Stomach (tissue), 9 donors: ENCODE measurements around the gene LRIT3. TPM values are rescaled to one million over a fixed set of nuclear protein-coding genes. Genes with fewer than 3 reads are reported as not detected.

Source experiments
- DNase-seq, 2 donors: peaks; one replicate each; pipeline versions ENCODE4 v3.0.0 to v3.0.0-alpha.2; 2013 to 2019
- H3K27ac ChIP-seq, 5 donors: fragments of 200-600 bp in 4 of 5; sonication (generic) in 4 of 5; one replicate each; pipeline ENCODE4 v1.5.1; 2013 to 2019; ENCODE audit warnings: mild to moderate bottlenecking in 1 of 5, moderate library complexity in 1 of 5
- H3K27me3 ChIP-seq, 3 donors: fragments of 200-600 bp; sonication (generic); one replicate each; pipeline ENCODE4 v1.5.1; 2017 to 2019; ENCODE audit warnings: mixed run types in 1 of 3
- H3K36me3 ChIP-seq, 4 donors: fragments of 200-600 bp; sonication (generic); 1 replicate in 3 of 4; 2 replicates in 1 of 4; pipeline ENCODE4 v1.5.1; 2016 to 2019
- H3K4me1 ChIP-seq, 4 donors: fragments of 200-600 bp; sonication (generic); one replicate each; pipeline ENCODE4 v1.5.1; 2016 to 2019
- H3K4me3 ChIP-seq, 4 donors: fragments of 200-600 bp; sonication (generic) in 3 of 4; one replicate each; pipeline ENCODE4 v1.5.1; 2016 to 2019; ENCODE audit warnings: mild to moderate bottlenecking in 1 of 4
- H3K9me3 ChIP-seq, 4 donors: fragments of 200-600 bp; sonication (generic); one replicate each; pipeline ENCODE4 v1.5.1; 2016 to 2019
- CTCF ChIP-seq, 7 experiments: fragments of 450-650 bp in 4 of 7; fragments of 200-600 bp in 3 of 7; sonication (generic) in 3 of 7; IDR thresholded peaks; one replicate each; pipeline ENCODE4 v1.5.1; 2016 to 2019; ENCODE audit warnings: antibody characterized with exemption in 7 of 7, control low read depth in 2 of 7, mild to moderate bottlenecking in 1 of 7
- EP300 ChIP-seq: sonication (generic); formaldehyde crosslinking; IDR thresholded peaks from one replicate; pipeline ENCODE4 v1.6.1; 2017; ENCODE audit warnings: antibody characterized with exemption
- POLR2A ChIP-seq, 4 donors: fragments of 450-650 bp; IDR thresholded peaks; one replicate each; pipeline ENCODE4 v1.6.1; 2016; ENCODE audit warnings: antibody characterized with exemption in 4 of 4, control low read depth in 2 of 4, mild to moderate bottlenecking in 1 of 4, moderate library complexity in 1 of 4
- POLR2AphosphoS5 ChIP-seq, 3 donors: sonication (generic); formaldehyde crosslinking; IDR thresholded peaks; one replicate each; pipeline ENCODE4 v1.6.1; 2016; ENCODE audit warnings: antibody characterized with exemption in 3 of 3
- WGBS, 5 donors: extraction: QIAGEN DNeasy Blood & Tissue Kit in 3 of 5; methylation state at CpG; one replicate each; pipeline versions ENCODE4 v1.1.5 to v1.1.7; 2013 to 2018; 5-methylcytosine and 5-hydroxymethylcytosine counted together
- intact Hi-C: fragments of 100-400 bp; cut with DNase I; formaldehyde crosslinking; loops from one replicate; pipeline ENCODE4 v1.15.1; 2023; ENCODE audit warnings: low total_unique reads
- polyA plus RNA-seq, 3 donors: library from polyadenylated mRNA; stranded (reverse); fragments of 200-250 nt; gene quantifications; one replicate each; pipeline ENCODE4 v1.2.3, GENCODE V29; 2013
- total RNA-seq, 5 donors: library from RNA; depleted of rRNA; stranded (reverse); fragments of >200 nt; gene quantifications; one replicate each; pipeline versions ENCODE4 v1.1.0 to v1.2.3, GENCODE V29; 2014 to 2016
- donor health status: healthy with polysubstance abuse.
- donor health status: Bipolar disorder and iron deficiency.
- donor health status: healthy.

Gene LRIT3
- total and polyA plus RNA-seq, 8 donors = 0.06 to 1.0 (median 0.15) TPM; not detected in 4

GRCh38 chr4:109870061-109870460 lies 22.2 kb downstream of the LRIT3 start:
- Histone ChIP-seq H3K36me3 (peaks cover 0 to 14% (median 10%) of the 10 kb centered on the region in 4 donors), H3K9me3 (no peaks in the 10 kb centered on the region), H3K27ac (no peak overlapping the region), H3K4me1 (no peaks in the 10 kb centered on the region), H3K27me3 (no peaks in the 10 kb centered on the region), H3K4me3 (no peak overlapping the region)
- intact Hi-C loops = no loop called here
- no peak for TF ChIP-seq EP300
- no peak for TF ChIP-seq POLR2AphosphoS5 (IDR thresholded peaks at IDR 0.05)
- no peak for TF ChIP-seq CTCF (IDR thresholded peaks at IDR 0.05)
- TF ChIP-seq POLR2A (IDR thresholded peaks at IDR 0.05) = no peak
- no peak for DNase-seq
- 90 to 97% (median 96%) methylated on average over 5 of the region's 5 CpGs for WGBS, 5 donors

- 92 to 97% (median 93%) methylated on average over 2 of the region's 2 CpGs for WGBS, 5 donors
- intact Hi-C loops = no loop called here
- Histone ChIP-seq H3K4me1 (no peaks in the 10 kb centered on the region), H3K36me3 (peaks cover 0 to 14% (median 10%) of the 10 kb centered on the region in 4 donors), H3K27me3 (no peaks in the 10 kb centered on the region), H3K4me3 (no peak overlapping the region), H3K27ac (no peak overlapping the region), H3K9me3 (no peaks in the 10 kb centered on the region)
- no peak for DNase-seq
- TF ChIP-seq POLR2A (IDR thresholded peaks at IDR 0.05) = no peak
- no peak for TF ChIP-seq POLR2AphosphoS5 (IDR thresholded peaks at IDR 0.05)
- TF ChIP-seq EP300 = no peak
- TF ChIP-seq CTCF (IDR thresholded peaks at IDR 0.05) = no peak
Measured at GRCh38 chr4:109872065-109872464, 24.2 kb downstream of the LRIT3 start.

DNA sequence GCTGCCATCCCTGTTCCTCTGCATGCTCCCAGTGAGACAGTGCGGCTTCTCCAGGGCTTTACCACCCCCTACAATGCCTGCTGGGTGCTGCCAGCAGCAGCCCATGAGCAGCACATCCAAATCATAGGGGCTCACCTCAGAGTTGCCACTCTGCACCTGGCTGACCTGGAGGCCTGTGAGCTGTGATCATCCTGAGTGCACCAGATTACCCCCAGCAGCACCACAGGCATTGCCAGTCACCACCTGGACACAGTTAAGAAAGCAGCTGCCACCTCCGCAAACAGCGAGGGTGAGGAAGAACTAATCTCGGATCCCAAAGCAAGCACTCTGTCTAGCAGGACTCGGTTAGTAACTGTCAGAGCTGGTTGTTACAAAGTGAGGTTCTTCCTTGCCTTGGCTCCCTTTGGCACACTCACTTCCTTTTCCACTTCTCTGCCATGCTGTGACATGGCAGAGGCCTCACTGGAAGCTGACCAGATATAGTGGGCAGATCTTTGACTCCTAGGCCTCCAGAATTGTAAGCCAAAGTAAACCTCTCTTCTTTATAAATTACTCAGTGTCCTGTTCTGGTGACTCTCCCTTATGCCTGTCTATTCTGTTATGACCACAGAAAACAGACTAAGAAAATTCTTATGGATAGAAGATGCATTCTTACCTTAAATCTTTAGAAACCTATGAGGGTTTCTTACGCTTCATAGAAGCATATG lies 25.2 kb downstream of the LRIT3 start:
- peaks cover 0 to 14% (median 10%) of the 10 kb centered on the region in 4 donors for H3K36me3 ChIP-seq
- H3K4me3 ChIP-seq = no peak overlapping the region
- H3K27me3 ChIP-seq = no peaks in the 10 kb centered on the region
- intact Hi-C loops = no loop called here
- TF ChIP-seq CTCF (IDR thresholded peaks at IDR 0.05) (no peak), POLR2A (IDR thresholded peaks at IDR 0.05) (no peak), POLR2AphosphoS5 (IDR thresholded peaks at IDR 0.05) (no peak), EP300 (no peak)
- DNase-seq = no peak
- no peaks in the 10 kb centered on the region for H3K9me3 ChIP-seq
- H3K27ac ChIP-seq = no peak overlapping the region
- 88 to 97% (median 94%) methylated on average over 6 of the region's 6 CpGs for WGBS, 5 donors
- H3K4me1 ChIP-seq = no peaks in the 10 kb centered on the region

GRCh38 chr4:109873791-109874514 lies 26.0 kb downstream of the LRIT3 start:
- 62 to 70% (median 66%) methylated on average over 11 of the region's 11 CpGs for WGBS, 5 donors
- Histone ChIP-seq H3K27me3 (no peaks in the 10 kb centered on the region), H3K4me3 (no peak overlapping the region), H3K36me3 (peaks cover 0 to 14% (median 10%) of the 10 kb centered on the region in 4 donors), H3K4me1 (no peaks in the 10 kb centered on the region), H3K9me3 (no peaks in the 10 kb centered on the region), H3K27ac (no peak overlapping the region)
- no peak for DNase-seq
- no peak for TF ChIP-seq CTCF (IDR thresholded peaks at IDR 0.05)
- TF ChIP-seq POLR2A (IDR thresholded peaks at IDR 0.05) = no peak
- intact Hi-C loops = no loop called here
